RWPE1 (cell line): ENCODE measurements around the gene SMG9.
"Not testable (repeated sequence)": the region's sequence is repeated elsewhere in the genome, so short reads cannot be mapped to it uniquely, and the experiment has no call there.

Experiments used
- CTCF ChIA-PET: fragments of 350-600 bp; sonication (Branson Sonifier 250); formaldehyde crosslinking; extraction: SDS; loops from one replicate; lab custom pipeline; 2021; lab: Yijun Ruan, JAX
- POLR2A ChIA-PET: fragments of 400-600 bp; formaldehyde crosslinking; extraction: SDS; loops from one replicate; lab custom pipeline; 2020; ENCODE audit warnings: antibody characterized with exemption; ENCODE audit not compliant: low non-redundant PET; lab: Yijun Ruan, JAX
- DNase-seq: peaks from one replicate; pipeline ENCODE4 v3.0.0; 2012; ENCODE audit warnings: low spot score
- H3K27ac ChIP-seq: fragments of 450-650 bp; 2 replicates; pipeline ENCODE4 v1.5.1; 2017
- TF ChIP-seq, protein P1 (sequence below): fragments of 450-650 bp; conservative IDR thresholded peaks from 2 replicates; pipeline ENCODE4 v1.5.1; 2017; ENCODE audit warnings: low read depth, mild to moderate bottlenecking

SMG9 gene

DNA sequence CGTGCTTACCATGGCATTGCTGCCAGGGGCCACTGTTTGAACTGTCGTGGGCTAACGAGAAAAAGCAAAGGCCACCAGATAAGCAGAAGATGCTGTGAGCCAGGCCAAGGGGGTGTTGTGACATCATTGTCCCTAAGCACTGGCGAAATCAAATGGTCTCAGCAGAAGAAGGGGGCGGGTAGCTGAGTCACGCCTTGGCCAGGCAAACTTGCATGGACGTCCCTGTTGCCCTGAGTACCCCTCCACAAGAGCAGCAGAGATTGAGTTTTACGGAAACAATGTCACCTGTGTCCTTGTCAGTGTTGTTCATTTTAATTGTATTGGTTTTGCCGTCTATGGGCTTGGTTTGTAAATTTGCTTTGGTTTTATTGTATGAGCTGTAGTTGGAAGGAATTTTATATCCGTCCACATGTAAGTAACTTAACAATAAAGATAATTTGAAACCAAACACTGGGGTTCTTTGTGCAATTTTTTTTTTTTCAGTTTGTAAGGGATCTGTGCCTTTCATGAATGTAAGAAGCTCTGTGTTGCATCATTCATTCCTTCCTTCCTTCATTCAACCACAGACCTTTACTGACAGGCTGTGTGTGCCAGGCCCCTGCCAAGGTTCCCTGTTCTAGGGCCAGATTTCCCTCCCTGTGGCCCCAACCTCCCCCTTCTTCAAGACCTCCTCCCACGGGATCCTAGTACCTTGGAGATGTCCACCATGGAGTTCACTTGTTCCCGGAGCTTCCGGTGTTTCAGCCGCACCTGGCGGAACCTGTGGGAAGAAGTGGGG is 13.7 kb upstream of the SMG9 start:
- ChIA-PET CTCF (interaction anchor here (0.6 to 1.3 kb wide), 2 partner anchors 9 to 17 kb away, joined by 3 to 4 read pairs; no protein-coding TSS in a partner anchor), POLR2A (interaction anchor here (0.6 kb wide), 1 partner anchor 120 kb away, joined by 3 read pairs; no protein-coding TSS in a partner anchor)

DNA sequence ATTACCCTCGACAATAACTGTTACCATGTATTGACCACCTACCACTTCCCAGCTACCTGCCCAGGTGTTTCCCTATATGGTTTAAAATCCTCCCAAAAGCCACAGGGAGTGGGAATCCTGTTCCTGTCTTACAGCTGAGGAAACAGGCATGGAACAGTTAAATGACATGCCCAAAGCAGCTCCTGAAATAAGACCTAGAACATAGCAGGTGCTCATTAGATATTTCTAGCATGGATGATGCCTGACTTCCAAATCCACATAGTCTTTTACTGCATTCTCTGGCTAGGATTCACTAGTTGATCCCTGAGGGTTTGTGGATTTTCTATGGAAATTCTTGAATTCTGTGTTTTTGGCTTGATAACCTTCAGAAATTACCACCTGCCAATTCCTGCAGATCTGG is 13.1 kb upstream of the SMG9 start:
- H3K27ac ChIP-seq, result peak overlapping the region; percentile 95
- ChIA-PET POLR2A (interaction anchor here (0.5 kb wide), 1 partner anchor 170 kb away, joined by 3 read pairs; no protein-coding TSS in a partner anchor), CTCF (interaction anchor here (0.6 to 1.3 kb wide), 3 partner anchors 10 to 20 kb away, joined by 3 to 4 read pairs (median 3); no protein-coding TSS in a partner anchor)
- DNase-seq, result no peak
- TF ChIP-seq, protein P1, sequence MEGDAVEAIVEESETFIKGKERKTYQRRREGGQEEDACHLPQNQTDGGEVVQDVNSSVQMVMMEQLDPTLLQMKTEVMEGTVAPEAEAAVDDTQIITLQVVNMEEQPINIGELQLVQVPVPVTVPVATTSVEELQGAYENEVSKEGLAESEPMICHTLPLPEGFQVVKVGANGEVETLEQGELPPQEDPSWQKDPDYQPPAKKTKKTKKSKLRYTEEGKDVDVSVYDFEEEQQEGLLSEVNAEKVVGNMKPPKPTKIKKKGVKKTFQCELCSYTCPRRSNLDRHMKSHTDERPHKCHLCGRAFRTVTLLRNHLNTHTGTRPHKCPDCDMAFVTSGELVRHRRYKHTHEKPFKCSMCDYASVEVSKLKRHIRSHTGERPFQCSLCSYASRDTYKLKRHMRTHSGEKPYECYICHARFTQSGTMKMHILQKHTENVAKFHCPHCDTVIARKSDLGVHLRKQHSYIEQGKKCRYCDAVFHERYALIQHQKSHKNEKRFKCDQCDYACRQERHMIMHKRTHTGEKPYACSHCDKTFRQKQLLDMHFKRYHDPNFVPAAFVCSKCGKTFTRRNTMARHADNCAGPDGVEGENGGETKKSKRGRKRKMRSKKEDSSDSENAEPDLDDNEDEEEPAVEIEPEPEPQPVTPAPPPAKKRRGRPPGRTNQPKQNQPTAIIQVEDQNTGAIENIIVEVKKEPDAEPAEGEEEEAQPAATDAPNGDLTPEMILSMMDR, result no peak

More for the DNA sequence above, 13.7 kb upstream of the SMG9 start:
- DNase-seq, result no peak
- H3K27ac ChIP-seq, result peak overlapping the region; percentile 52
- TF ChIP-seq, protein P1, result no peak

DNA sequence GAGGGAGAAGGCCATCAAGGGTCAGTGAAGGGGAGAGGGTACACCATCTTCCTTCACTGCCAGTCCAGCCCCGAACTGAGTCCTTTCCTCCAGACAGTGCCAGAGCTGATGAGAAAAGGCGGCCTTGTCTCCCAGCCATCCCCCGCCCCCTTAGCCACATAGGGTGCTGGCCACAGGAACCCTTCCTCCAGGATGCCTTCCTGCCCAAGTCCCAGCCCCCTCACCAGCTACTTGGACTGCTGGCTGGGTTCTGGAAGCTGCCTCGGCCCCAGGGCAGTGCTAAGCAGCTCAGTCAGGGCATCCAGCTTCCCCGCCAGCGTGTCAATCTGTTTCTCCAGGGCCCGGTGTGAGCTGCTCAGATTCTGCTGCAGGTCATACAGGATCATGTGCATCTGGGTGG is 12.6 kb upstream of the SMG9 start:
- CTCF ChIA-PET, result interaction anchor here (0.7 to 1.3 kb wide), 2 partner anchors 18 to 20 kb away, joined by 3 to 4 read pairs; no protein-coding TSS in a partner anchor
- POLR2A ChIA-PET, result interaction anchor here (0.5 kb wide), 1 partner anchor 170 kb away, joined by 3 read pairs; no protein-coding TSS in a partner anchor
- H3K27ac ChIP-seq, result peak overlapping the region; percentile 95
- TF ChIP-seq, protein P1, result no peak
- no peak for DNase-seq

DNA sequence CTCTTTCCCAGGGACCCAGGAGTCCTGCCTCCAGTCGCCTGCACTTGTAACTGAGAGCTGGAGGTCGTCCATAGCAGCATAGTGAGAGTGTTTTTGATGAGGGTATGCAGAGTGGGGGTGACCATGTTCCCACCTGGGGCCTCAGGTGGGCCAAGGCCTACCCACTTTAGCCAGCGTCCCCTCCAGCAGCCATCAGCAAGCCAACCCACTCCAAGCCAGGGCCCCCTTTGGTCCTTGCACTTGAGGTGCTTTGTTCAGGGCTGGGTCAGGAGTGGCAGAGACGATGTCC is 11.9 kb upstream of the SMG9 start:
- no peak for DNase-seq
- ChIA-PET POLR2A (no interaction called here), CTCF (interaction anchor here (0.6 to 1.2 kb wide), 9 partner anchors 9 to 172 kb away, joined by 3 to 7 read pairs (median 4); no protein-coding TSS in a partner anchor)
- H3K27ac ChIP-seq, result peak overlapping the region; percentile 95
- TF ChIP-seq, protein P1, result 0 out of 2 replicates have a peak, but pooled peaks have one; percentile 34

DNA sequence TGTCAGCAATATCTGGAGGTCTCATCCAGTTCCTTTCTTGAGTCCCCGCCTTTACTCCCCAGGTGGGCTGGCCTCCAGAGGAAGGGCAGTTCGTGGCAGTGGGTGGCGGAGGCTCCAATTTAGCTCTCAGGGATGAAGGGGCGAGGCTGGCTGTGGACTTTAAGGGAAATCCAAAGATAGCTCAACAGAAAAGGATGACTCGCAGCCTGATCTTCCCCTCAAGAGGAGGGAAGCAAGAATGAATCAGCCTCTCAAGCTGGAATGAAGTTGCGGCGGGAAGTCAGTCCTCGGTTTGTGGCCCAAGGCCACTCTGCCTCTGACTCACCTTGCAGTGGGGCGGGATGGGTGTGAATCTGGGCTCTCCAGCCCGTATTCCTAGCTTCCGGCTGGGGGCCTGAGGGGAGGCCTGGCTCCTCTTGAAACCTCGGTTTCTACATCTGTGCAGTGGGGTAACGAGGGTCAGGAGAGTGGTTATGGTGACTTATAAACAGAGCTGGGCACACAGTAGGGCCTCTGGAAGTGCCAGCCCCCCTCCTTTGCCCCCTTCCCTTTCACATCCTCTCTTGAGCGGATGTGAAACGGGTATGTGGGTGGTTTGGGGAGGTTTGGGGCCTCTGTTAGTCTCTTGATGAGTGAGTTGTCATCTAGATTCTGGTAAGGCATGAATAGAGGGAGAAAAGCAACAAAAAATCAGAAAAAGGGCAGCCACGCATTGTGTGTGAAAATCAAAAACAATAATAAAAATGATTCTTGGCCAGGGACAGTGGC is 10.5 kb upstream of the SMG9 start:
- H3K27ac ChIP-seq, result peak overlapping the region; percentile 95
- TF ChIP-seq, protein P1, result no peak
- CTCF ChIA-PET, result interaction anchor here (0.6 to 1.0 kb wide), 4 partner anchors 11 to 44 kb away, joined by 3 to 6 read pairs (median 5); no protein-coding TSS in a partner anchor
- DNase-seq, result peak; percentile 89
- POLR2A ChIA-PET, result interaction anchor here (0.6 to 1.2 kb wide), 3 partner anchors 11 to 50 kb away, joined by 3 to 6 read pairs (median 4); partner anchors contain the start of gene SMG9

DNA sequence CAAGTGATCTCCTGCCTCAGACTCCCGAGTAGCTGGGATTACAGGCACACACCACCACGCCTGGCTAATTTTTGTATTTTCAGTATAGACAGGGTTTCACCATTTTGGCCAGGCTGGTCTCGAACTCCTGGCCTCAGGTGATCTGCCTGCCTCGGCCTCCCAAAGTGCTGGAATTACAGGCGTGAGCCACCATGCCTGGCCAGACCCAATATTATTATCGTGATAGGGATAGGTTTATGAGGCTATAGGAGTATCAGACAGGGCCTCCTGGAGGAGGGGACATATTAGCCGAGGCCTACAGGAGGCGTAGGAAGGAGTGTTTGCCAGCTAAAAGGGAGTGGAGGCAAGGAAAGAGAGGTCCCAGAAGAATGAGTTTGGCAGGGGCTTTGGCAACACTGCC is 9.9 kb upstream of the SMG9 start:
- ChIA-PET POLR2A (interaction anchor here (0.6 to 1.2 kb wide), 2 partner anchors 10 to 12 kb away, joined by 4 to 6 read pairs; partner anchors contain the start of gene SMG9), CTCF (interaction anchor here (0.6 to 0.9 kb wide), 3 partner anchors 11 to 34 kb away, joined by 5 to 6 read pairs (median 5); no protein-coding TSS in a partner anchor)
- H3K27ac ChIP-seq, result peak overlapping the region; percentile 95
- not testable (repeated sequence) for DNase-seq
